Measurements from ENCODE around the gene DHRS4.
"Not testable (repeated sequence)": the region's sequence is repeated elsewhere in the genome, so short reads cannot be mapped to it uniquely, and the experiment has no call there.

DNA sequence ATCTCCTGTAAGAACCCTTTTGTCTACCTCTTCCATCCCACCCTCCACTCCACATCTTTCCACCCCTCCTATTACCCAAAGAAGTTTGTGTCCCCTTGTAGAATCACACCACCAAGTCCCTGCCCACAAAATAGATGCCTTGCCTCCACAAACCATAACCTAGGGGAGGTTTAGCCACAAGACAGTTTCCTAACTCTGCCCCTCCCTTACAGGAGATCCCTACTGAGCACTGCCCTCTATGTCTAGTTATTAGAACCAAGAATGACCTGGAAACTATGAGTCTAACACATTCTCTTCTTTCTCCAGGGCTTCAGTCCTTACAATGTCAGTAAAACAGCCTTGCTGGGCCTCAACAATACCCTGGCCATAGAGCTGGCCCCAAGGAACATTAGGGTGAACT is 47.5 kb downstream of the DHRS4 start:
- TF ChIP-seq, protein P1, sequence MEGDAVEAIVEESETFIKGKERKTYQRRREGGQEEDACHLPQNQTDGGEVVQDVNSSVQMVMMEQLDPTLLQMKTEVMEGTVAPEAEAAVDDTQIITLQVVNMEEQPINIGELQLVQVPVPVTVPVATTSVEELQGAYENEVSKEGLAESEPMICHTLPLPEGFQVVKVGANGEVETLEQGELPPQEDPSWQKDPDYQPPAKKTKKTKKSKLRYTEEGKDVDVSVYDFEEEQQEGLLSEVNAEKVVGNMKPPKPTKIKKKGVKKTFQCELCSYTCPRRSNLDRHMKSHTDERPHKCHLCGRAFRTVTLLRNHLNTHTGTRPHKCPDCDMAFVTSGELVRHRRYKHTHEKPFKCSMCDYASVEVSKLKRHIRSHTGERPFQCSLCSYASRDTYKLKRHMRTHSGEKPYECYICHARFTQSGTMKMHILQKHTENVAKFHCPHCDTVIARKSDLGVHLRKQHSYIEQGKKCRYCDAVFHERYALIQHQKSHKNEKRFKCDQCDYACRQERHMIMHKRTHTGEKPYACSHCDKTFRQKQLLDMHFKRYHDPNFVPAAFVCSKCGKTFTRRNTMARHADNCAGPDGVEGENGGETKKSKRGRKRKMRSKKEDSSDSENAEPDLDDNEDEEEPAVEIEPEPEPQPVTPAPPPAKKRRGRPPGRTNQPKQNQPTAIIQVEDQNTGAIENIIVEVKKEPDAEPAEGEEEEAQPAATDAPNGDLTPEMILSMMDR (IDR thresholded peaks at IDR 0.05; ENCODE audit: low read depth, low read length) = not testable (repeated sequence)
- TF ChIP-seq POLR2A (IDR thresholded peaks at IDR 0.05; ENCODE audit: extremely low read depth, insufficient read length); MYC (IDR thresholded peaks at IDR 0.05; ENCODE audit: low read depth, low read length): not testable (repeated sequence)
- TF ChIP-seq, protein P2, sequence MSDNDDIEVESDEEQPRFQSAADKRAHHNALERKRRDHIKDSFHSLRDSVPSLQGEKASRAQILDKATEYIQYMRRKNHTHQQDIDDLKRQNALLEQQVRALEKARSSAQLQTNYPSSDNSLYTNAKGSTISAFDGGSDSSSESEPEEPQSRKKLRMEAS (IDR thresholded peaks at IDR 0.05; ENCODE audit: low read depth, low read length) = not testable (repeated sequence)

All from NB4 (cell line).